Fibroblast of lung (primary cell): ENCODE results near the gene MAP4K2. TPM values are rescaled to one million over a fixed set of nuclear protein-coding genes. Genes with fewer than 3 reads are reported as not detected.

ENCODE experiments used
- DNase-seq, 2 donors: peaks; one replicate each; pipeline versions ENCODE4 v3.0.0 to v3.0.0-alpha.2; 2010; ENCODE audit warnings: low read depth in 2 of 2
- H2AFZ ChIP-seq: 2 replicates; pipeline ENCODE4 v1.5.1; 2012; ENCODE audit warnings: low read length, control low read depth, inconsistent platforms
- H3K27ac ChIP-seq: 2 replicates; pipeline ENCODE4 v1.5.1; 2011; ENCODE audit warnings: low read length, control low read depth; ENCODE audit not compliant: insufficient read depth
- H3K27me3 ChIP-seq: 2 replicates; pipeline ENCODE4 v1.5.1; 2011; ENCODE audit warnings: mild to moderate bottlenecking, low read length; ENCODE audit not compliant: control insufficient read depth, insufficient read depth
- H3K36me3 ChIP-seq: 2 replicates; pipeline ENCODE4 v1.5.1; 2011; ENCODE audit warnings: low read length; ENCODE audit not compliant: control insufficient read depth, insufficient read depth
- H3K4me1 ChIP-seq: 2 replicates; pipeline ENCODE4 v1.5.1; 2011; ENCODE audit warnings: low read length; ENCODE audit not compliant: control insufficient read depth, insufficient read depth; ENCODE audit errors: extremely low read depth
- H3K4me2 ChIP-seq: 2 replicates; pipeline ENCODE4 v1.5.1; 2011; ENCODE audit warnings: low read length, control low read depth; ENCODE audit not compliant: insufficient read depth; ENCODE audit errors: extremely low read depth
- H3K4me3 ChIP-seq, 4 experiments: fragments of 200-600 bp in 1 of 4; sonication (generic) in 1 of 4; replicated peaks in 1 of 4; 2 replicates each; pipeline ENCODE4 v1.5.1; 2011 to 2016; ENCODE audit warnings: low read length in 4 of 4, low read depth in 3 of 4, mild to moderate bottlenecking in 3 of 4, control low read depth in 2 of 4, inconsistent platforms in 1 of 4, mixed read lengths in 1 of 4; ENCODE audit not compliant: insufficient read depth in 1 of 4; ENCODE audit errors: control extremely low read depth in 1 of 4
- H3K79me2 ChIP-seq: 2 replicates; pipeline ENCODE4 v1.5.1; 2012; ENCODE audit warnings: mild to moderate bottlenecking, low read length, inconsistent platforms; ENCODE audit not compliant: control insufficient read depth, insufficient read depth
- H3K9ac ChIP-seq: 2 replicates; pipeline ENCODE4 v1.5.1; 2011; ENCODE audit warnings: mild to moderate bottlenecking, low read length, control low read depth; ENCODE audit not compliant: insufficient read depth
- H3K9me3 ChIP-seq: 2 replicates; pipeline ENCODE4 v1.5.1; 2012; ENCODE audit warnings: low read depth, low read length; ENCODE audit not compliant: control insufficient read depth, insufficient read depth
- H4K20me1 ChIP-seq: 2 replicates; pipeline ENCODE4 v1.5.1; 2011; ENCODE audit warnings: low read length; ENCODE audit not compliant: control insufficient read depth, insufficient read depth; ENCODE audit errors: extremely low read depth
- CTCF ChIP-seq, 2 donors: IDR thresholded peaks in 1 of 2; conservative IDR thresholded peaks in 1 of 2; 1 replicate in 1 of 2; 2 replicates in 1 of 2; pipeline ENCODE4 v1.5.1; 2011 to 2012; ENCODE audit warnings: low read length in 2 of 2, control low read depth in 1 of 2, inconsistent platforms in 1 of 2, low read depth in 1 of 2, mild to moderate bottlenecking in 1 of 2
- EZH2 ChIP-seq: IDR thresholded peaks from 2 replicates; pipeline ENCODE4 v1.5.1; 2012; ENCODE audit warnings: low read length, control low read depth, mild to moderate bottlenecking; ENCODE audit errors: missing control alignments
- polyA plus RNA-seq, 2 donors: library from polyadenylated mRNA; depleted of rRNA in 1 of 2; stranded (reverse) in 1 of 2; unstranded in 1 of 2; fragments of >200 nt; gene quantifications; 2 replicates each; pipeline ENCODE4 v1.2.1, GENCODE V29; 2011 to 2012; ENCODE audit warnings: missing spikeins in 1 of 2
- total RNA-seq: library from RNA; depleted of rRNA; stranded (reverse); fragments of >200 nt; gene quantifications from 2 replicates; pipeline ENCODE4 v1.2.1, GENCODE V29; 2014

MAP4K2 gene
- total and polyA plus RNA-seq, 2 donors (not counting 1 experiment from before 2014, with no cell fraction given) = 6.4 to 9.2 TPM

GRCh38 chr11:64796047-64796756, 6.8 kb downstream of the MAP4K2 start:
- no peak overlapping the region for H3K4me2 ChIP-seq
- no peak overlapping the region for H3K9ac ChIP-seq
- DNase-seq = no peak
- no peaks in the 10 kb centered on the region for H3K79me2 ChIP-seq
- no peak overlapping the region for H3K4me3 ChIP-seq
- H2AFZ ChIP-seq = no peak overlapping the region
- H3K9me3 ChIP-seq = no peaks in the 10 kb centered on the region
- H3K27ac ChIP-seq = no peak overlapping the region
- TF ChIP-seq CTCF (conservative IDR thresholded peaks at IDR 0.05 in 1 of 2, IDR thresholded peaks at IDR 0.05 in 1 of 2; ENCODE audit: low read depth in 1 of 2, low read length in 2 of 2) = no peak
- TF ChIP-seq EZH2 = no peak
- H3K36me3 ChIP-seq = peaks cover 4% of the 10 kb centered on the region
- no peaks in the 10 kb centered on the region for H3K27me3 ChIP-seq
- no peaks in the 10 kb centered on the region for H4K20me1 ChIP-seq
- no peaks in the 10 kb centered on the region for H3K4me1 ChIP-seq

DNA sequence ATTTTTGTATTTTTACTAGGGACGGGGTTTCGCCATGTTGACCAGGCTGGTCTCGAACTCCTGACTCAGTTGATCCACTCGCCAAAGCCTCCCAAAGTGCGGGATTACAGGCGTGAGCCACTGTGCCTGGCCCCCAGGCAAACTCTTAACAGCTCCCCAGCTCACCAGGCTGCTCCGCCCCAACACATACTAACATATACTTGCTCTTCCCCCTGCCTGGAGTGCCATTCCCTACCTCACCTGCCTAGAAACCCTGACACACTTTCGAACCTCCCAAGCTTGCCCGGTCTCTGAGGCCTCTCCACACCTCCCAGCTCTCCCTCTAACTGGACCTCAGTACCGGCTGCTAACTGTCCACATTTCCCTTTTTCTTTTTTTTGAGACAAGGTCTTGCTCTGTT, 8.5 kb downstream of the MAP4K2 start:
- H3K4me3 ChIP-seq = no peak overlapping the region
- no peaks in the 10 kb centered on the region for H3K4me1 ChIP-seq
- no peak overlapping the region for H3K27ac ChIP-seq
- no peak for TF ChIP-seq EZH2
- no peak for TF ChIP-seq CTCF (conservative IDR thresholded peaks at IDR 0.05 in 1 of 2, IDR thresholded peaks at IDR 0.05 in 1 of 2; ENCODE audit: low read depth in 1 of 2, low read length in 2 of 2)
- H2AFZ ChIP-seq = no peak overlapping the region
- H3K27me3 ChIP-seq = no peaks in the 10 kb centered on the region
- H3K4me2 ChIP-seq = no peak overlapping the region
- no peak for DNase-seq
- H3K79me2 ChIP-seq = no peaks in the 10 kb centered on the region
- no peaks in the 10 kb centered on the region for H3K9me3 ChIP-seq
- no peak overlapping the region for H3K9ac ChIP-seq
- peaks cover 4% of the 10 kb centered on the region for H3K36me3 ChIP-seq
- no peaks in the 10 kb centered on the region for H4K20me1 ChIP-seq

GRCh38 chr11:64793271-64794160, 9.5 kb downstream of the MAP4K2 start:
- Histone ChIP-seq H3K36me3 (peaks cover 4% of the 10 kb centered on the region), H3K9me3 (no peaks in the 10 kb centered on the region), H2AFZ (no peak overlapping the region), H3K27me3 (no peaks in the 10 kb centered on the region), H3K4me3 (no peak overlapping the region), H3K4me1 (no peaks in the 10 kb centered on the region), H3K9ac (no peak overlapping the region), H3K4me2 (no peak overlapping the region), H4K20me1 (no peaks in the 10 kb centered on the region), H3K79me2 (no peaks in the 10 kb centered on the region), H3K27ac (no peak overlapping the region)
- DNase-seq = no peak
- TF ChIP-seq CTCF (conservative IDR thresholded peaks at IDR 0.05 in 1 of 2, IDR thresholded peaks at IDR 0.05 in 1 of 2; ENCODE audit: low read depth in 1 of 2, low read length in 2 of 2) = no peak
- TF ChIP-seq EZH2 = no peak
